Activated effector memory CD4-positive, alpha-beta T cell treated with anti-CD3 and anti-CD28 coated beads, Interleukin-2, amount 50 U/mL, for 16 hours (primary cell): ENCODE data around the gene ADAMTSL4.

ENCODE experiments used
- DNase-seq: peaks from one replicate; pipeline ENCODE4 v3.0.0-alpha.2; 2020

The ADAMTSL4 gene

GRCh38 chr1:150535511-150536287 is 13.5 kb upstream of the ADAMTSL4 start:
- DNase-seq: no peak

GRCh38 chr1:150536836-150537731 is 12.1 kb upstream of the ADAMTSL4 start:
- DNase-seq: no peak

- DNase-seq: no peak
Observed at GRCh38 chr1:150537732-150538684, 11.2 kb upstream of the ADAMTSL4 start.

- DNase-seq: no peak
Observed at GRCh38 chr1:150543500-150544143, 5.6 kb upstream of the ADAMTSL4 start.

GRCh38 chr1:150544204-150544603 is 5.0 kb upstream of the ADAMTSL4 start:
- DNase-seq: no peak

GRCh38 chr1:150545486-150546032 is 3.6 kb upstream of the ADAMTSL4 start:
- DNase-seq: no peak

- no peak for DNase-seq
Observed at GRCh38 chr1:150546294-150546937, 2.8 kb upstream of the ADAMTSL4 start.

GRCh38 chr1:150548324-150548631 is 930 bp upstream of the ADAMTSL4 start:
- no peak for DNase-seq

- no peak for DNase-seq
Observed at GRCh38 chr1:150549496-150550221, 451 bp downstream of the ADAMTSL4 start.

- DNase-seq: no peak
Observed at GRCh38 chr1:150550222-150551050, 1.2 kb downstream of the ADAMTSL4 start.

GRCh38 chr1:150551051-150551783 is 2.0 kb downstream of the ADAMTSL4 start:
- DNase-seq: no peak

- DNase-seq: no peak
Observed at GRCh38 chr1:150551784-150552127, 2.5 kb downstream of the ADAMTSL4 start.

- DNase-seq: no peak
Observed at GRCh38 chr1:150552128-150552910, 3.1 kb downstream of the ADAMTSL4 start.

GRCh38 chr1:150552911-150553289 is 3.7 kb downstream of the ADAMTSL4 start:
- DNase-seq: no peak

GRCh38 chr1:150553392-150554085 is 4.3 kb downstream of the ADAMTSL4 start:
- no peak for DNase-seq

GRCh38 chr1:150554086-150554452 is 4.9 kb downstream of the ADAMTSL4 start:
- no peak for DNase-seq

GRCh38 chr1:150555198-150555970 is 6.2 kb downstream of the ADAMTSL4 start:
- no peak for DNase-seq
